ENCODE results near the gene NEFH.

GRCh38 chr22:29480512-29481264, 670 bp downstream of the NEFH start:
- TF ChIP-seq CTCF (IDR thresholded peaks at IDR 0.05), result no peak
- no peak for TF ChIP-seq EP300 (IDR thresholded peaks at IDR 0.05)
- no peak for TF ChIP-seq POLR2A (IDR thresholded peaks at IDR 0.05)
- no peak for TF ChIP-seq POLR2AphosphoS5 (IDR thresholded peaks at IDR 0.05)

All from sigmoid colon (tissue), 4 donors.